Stimulated activated CD8-positive, alpha-beta memory T cell treated with anti-CD3 and anti-CD28 coated beads, Interleukin-4, amount 100 ng/mL, for 4 hours (primary cell): ENCODE data around the gene UTF1.
"Not testable (repeated sequence)": the region's sequence is repeated elsewhere in the genome, so short reads cannot be mapped to it uniquely, and the experiment has no call there.

Experiments used
- DNase-seq, 2 donors: peaks; one replicate each; pipeline ENCODE4 v3.0.0-alpha.2; 2020; ENCODE audit warnings: low read depth in 2 of 2, low spot score in 1 of 2

UTF1 gene

DNA sequence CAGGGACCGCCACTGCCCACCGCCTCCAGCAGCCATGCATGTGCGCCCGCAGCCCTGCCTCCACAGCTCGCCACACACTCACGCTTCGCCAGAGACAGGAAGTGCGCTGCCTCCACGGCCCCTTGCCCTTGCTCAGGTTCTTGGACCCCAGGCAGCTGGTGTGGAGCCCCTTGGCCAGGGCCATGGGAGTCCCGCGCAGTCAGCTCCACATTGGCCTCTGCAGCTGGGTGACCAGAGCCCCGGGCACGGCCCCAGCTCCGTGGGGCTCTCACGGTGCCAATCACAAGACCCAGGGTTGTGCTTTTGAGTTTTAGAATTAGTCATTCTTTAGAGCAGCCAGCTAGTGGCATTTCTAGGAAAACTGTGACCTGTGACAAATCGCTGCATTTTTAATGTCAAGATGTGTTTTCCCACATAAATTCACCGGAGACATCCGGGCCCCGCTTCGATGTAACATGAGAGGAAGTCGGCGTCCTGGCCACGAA lies 4.3 kb upstream of the UTF1 start:
- DNase-seq = no peak

DNA sequence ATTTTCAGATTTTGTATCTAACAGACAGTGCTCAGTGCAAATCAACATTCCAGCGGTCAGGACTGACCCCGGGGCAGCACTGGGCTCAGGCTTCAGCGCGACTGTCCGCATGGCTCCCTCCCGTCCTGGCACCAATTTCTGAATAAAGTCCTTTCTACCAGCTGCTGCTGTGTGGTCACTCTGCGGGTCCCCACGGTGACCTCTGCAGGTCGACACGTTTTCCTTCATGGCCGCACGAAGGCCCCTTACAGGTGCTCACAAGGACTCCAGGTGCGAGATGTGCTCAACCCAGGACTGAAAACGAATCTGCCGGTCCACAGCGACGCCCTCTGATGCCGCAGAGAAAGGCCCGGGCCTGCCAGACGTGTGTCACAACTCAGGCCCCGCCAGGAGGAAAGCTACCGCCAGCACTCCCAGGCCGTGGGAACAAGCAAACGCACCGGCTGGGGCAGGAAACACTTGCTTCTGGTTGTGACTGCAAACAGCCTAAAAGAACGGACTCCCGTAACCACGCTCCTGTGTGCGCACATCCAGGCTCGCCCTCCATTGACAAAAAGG lies 3.7 kb upstream of the UTF1 start:
- no peak for DNase-seq

DNA sequence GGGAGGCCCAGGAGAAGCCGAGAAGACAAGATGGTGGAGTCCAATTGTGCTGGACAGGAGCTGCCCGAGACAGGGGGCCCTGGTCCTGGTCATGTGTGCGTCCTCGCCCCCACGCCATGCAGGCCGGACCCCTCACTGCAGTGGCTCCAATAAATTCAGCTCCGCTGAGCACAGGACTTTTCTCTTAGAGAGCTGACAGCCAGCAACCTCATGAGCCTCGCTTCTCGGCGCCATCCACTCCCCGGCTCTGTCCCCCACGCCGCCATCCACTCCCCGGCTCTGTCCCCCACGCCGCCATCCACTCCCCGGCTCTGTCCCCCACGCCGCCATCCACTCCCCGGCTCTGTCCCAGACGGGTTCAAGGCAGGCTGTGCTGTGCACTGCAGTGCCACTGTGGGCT lies 2.8 kb upstream of the UTF1 start:
- DNase-seq = no peak

DNA sequence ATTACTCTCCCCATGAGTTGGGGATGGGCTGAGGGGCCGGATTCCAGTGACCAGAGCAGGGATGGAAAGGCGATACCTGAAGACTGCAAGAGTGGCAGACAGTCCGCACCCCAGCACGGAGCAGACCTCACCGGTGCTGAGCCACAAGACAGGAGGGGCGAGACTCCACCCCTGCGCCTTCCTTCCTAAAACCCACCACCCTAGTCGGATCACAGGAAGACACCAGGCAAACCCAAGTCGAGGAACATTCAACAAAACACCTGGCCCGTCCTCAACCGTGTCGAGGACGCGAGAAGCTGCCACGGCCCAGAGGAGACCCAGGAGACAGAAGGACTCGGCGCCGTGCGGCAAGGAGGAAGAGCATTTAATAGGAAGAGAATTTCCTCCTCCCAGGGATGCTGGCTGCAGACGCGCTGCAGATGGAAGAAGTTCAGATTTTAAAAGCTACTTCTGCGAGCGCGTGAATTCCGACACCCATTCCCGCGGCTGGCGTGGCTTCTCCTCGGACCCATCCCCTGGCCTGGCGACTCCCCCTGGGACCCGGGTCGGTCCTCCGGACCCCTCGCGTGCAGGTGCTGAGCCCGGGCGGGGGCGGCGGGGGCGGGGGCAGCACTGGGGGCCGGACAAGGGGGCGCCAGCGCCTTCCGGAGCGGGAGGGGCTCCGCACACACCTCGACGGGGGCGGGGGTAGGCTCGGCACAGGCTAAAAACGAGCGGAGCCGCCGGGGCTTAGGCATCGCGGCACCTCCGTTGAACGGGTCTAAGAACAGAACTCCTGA lies 563 bp upstream of the UTF1 start:
- no peak for DNase-seq

DNA sequence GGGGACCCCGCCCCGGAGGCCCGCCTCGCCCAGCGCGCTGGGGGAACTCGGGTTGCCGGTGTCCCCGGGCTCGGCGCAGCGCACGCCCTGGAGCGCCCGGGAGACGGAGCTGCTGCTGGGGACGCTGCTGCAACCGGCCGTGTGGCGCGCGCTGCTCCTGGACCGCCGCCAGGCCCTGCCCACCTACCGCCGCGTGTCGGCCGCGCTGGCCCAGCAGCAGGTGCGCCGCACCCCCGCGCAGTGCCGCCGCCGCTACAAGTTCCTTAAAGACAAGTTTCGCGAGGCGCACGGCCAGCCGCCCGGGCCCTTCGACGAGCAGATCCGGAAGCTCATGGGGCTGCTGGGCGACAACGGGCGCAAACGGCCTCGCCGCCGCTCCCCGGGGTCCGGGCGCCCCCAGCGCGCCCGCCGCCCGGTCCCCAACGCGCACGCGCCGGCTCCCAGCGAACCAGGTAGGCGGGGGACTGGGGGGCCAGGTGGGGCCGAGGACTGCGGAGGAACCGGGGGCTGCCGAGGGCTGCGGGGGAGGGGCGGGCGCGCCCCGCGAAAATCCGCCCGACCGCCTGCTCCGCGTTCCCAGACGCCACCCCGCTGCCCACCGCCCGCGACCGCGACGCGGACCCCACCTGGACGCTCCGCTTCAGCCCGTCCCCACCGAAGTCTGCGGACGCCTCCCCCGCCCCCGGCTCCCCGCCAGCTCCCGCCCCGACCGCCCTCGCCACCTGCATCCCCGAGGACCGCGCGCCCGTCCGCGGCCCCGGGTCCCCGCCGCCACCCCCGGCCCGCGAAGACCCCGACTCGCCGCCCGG lies 574 bp downstream of the UTF1 start:
- DNase-seq = no peak

DNA sequence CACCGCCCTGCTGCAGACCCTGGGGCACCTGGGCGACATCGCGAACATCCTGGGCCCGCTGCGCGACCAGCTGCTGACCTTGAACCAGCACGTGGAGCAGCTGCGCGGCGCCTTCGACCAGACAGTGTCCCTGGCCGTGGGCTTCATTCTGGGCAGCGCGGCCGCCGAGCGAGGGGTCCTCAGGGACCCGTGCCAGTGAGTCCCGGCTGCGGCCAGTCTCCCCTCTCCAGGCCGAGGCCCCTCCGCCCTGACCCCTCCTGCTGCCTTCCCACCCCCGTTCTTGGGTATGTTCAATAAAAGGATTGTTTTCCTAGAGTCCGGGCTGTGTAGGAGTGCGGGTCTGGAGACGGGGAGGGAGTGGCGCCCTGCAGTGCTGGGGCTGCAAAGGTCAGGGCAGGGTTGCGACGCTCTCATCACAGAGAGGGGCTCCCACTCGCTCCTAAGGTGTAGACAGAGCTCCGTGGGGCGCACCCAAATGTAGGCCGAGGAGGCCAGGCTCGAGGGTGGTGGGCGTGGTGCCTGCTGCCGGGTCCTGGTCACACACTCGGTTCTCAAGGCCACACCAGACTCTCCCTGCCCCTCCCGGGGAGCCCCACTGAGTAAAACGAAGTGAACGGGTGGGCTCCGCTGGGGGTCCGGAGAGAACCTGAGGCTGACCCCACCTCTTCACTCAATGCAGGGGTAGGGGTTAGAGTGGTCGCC lies 1.4 kb downstream of the UTF1 start:
- DNase-seq = no peak

DNA sequence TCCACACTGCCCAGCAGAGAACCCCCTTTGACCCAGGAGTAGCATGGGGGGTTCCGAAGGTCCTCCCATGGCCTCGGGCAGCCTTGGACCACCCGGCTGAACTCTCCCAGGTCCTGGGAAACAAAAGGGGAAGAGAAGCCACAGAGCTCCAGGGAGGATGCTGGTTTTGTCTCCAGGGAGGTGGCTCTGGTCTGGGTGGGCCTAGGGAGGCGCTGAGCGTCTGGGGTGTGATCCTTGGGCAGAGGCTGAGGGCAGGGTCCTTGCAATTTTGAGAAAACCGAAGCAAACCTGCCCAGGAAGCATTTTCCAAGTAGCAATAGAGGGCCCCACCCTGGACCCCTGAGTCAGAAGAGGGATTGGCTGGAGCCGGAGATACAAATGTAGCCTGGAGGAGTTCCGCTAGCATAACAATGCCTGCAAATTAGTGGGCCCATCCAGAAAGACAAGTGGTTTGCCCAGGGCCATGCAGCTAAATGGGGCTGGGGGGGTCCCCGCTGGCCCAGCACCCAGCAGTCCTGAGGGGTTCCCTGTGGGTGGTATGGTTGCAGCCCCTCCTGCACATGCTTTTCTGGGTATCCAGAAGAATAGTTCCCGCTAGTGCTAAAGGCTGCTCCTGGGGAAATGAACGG lies 2.0 kb downstream of the UTF1 start:
- no peak for DNase-seq

DNA sequence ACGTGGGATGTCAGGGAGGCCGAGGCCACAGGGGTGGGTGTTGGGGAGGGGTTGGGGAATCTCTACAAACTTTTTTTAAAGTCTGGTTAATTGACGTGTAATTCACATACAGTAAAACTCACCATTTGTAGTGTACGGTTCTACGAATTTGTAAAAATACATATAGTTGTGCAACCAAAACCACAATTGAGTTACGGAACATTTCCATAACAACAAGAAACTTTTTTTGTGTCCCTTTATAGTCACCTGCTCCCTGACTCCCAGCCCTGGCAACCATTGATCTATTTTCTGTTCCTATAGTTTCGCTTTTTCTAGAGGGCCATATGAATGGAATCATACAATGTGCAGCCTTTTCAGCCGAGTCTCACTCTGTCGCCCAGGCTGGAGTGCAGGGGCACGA lies 4.8 kb downstream of the UTF1 start:
- DNase-seq = not testable (repeated sequence)

DNA sequence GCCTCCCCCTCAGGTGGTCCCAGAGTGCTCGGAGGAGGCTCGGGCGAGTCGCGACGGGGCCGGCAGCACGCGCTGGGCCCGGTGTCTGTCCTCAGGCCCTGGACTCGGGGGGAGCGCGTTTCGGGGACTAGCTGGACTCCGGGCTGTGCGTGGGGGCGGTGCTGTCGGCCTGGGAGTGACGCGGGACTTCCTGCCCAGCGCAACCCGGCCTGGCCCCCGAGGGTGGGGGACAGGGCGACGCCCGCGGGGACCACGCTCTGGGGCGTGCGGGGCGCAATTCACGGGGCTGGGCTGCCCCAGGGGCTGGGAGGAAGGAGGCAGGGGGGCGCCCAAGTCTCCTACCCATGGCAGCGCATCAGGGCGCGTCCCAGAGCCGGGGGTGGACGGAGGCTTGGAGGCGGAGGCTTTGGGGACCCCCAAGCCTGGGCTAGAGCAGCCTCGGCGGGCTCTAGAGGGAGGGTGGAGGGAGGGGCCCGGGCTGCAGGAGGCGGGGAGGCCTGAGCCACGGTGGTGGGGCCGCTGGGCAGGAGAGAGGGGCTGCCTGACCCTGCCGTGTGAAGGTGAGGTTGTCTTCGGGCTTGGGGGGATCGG lies 5.3 kb downstream of the UTF1 start:
- DNase-seq = no peak

DNA sequence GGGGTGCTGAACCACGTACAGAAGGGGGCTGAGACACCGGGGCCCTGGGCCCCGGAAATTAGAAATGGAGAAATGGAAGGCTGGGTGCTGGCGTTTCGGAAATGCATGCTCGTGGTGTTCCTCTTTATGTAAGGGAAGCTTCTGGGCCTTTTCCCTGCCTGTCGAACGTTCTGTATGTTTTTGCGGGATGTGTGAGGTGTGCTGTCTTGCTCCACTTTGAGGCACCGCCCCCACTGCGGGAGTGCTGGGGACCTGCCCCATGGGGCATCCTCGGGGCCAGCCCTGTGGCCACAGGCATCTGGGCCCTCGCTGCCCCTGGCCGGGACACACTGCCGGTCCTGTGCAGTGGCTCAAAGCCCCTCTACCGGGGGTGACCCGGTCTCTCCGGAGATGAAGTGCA lies 5.9 kb downstream of the UTF1 start:
- DNase-seq = no peak

DNA sequence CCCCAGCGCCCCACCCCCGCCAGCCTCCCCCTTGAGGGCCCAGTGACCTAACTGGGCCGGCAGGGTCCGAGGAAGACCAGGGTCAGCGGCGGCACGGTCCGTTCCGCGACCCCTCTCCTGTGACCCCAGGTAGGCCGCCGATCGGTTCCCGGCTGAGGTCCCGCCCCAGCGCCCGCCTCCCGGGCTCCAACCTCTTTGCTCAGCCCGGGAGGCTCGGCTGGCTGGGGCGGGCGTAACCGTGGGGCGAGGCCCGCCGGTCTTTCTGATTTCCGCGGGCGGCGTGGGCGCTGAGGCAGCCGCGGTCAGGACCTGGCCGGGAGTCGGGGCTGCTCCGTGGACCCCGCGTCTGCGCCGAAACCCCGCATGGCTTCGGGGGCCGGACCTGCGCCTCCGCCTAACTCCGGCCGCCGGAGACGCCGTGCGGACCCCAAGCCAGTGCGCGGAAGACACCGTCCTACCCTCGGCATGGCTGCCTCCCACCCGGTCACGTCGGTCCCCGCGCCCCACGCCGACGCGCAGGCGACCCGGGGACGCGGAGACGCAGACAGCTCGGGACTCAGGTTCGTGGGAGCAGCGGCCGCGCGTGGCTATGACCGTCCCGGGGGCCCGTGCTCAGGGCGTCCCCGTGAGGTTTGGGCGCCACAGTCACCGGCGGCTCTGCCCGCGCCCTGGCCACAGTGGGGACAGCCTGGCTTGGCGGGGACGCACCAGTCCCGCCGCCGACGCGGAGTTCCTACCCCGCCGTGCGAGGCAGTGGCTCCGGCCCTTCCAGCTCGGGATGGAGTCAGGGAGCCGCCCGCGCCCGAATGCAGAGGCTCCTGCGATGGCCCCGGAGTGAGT lies 6.6 kb downstream of the UTF1 start:
- DNase-seq = no peak

DNA sequence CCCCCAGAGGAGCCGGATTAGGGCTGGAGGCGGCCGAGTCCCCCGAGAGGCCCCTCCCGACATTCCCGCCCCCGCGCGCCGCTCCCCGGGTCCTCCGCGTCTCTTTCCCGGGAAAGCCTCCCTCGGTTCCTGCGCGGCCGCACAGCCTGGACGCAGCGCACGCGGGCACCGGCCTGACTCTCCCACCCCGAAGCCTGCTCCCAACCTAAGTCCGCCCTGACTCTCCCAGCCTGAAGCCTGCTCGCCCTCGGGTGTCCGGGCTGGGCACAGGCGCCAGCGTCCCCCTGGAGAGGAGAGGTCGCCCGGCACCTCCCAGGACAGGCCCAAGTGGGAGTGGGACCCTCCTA lies 7.2 kb downstream of the UTF1 start:
- no peak for DNase-seq

DNA sequence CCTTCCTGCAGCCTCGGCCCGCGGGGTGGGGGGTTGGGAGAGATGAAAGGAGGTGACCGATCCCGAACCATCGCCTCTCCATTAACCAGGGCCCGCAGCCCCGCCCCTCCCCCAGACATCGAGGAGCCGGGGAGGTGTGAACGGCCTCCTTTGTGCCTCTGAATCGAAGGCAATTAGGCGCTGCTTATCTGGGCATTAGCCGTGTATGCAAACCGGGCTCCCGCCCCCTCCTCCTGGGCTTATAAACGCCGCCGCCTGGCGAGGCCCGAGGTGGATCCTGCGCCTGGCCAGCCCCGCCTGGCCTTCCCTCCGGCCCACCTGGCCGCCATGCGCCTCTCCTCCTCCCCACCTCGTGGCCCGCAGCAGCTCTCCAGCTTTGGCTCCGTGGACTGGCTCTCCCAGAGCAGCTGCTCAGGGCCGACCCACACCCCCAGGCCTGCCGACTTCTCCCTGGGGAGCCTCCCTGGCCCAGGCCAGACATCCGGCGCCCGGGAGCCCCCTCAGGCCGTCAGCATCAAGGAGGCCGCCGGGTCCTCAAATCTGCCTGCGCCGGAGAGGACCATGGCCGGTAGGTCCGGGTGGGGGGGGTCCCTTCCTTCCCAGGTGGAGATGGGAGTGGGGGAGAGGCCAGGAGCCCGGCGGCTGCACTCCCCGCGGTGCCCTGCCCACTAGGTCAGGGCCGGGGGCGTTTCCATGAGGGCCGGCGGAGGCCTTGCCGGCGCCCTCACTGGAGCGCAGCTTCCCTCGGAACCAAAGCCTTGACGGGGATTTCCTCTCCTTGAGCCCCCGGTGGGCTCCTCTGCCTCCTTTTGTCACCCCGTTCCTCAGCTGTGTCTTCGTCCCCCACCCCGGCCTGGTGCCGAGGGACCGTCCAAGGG lies 7.8 kb downstream of the UTF1 start, which contains the start of gene VENTX:
VENTX (plus strand) TSS at position 268 of the 878 bp plus-strand sequence; CDS start at position 328, 60 bp downstream.
- DNase-seq = no peak

DNA sequence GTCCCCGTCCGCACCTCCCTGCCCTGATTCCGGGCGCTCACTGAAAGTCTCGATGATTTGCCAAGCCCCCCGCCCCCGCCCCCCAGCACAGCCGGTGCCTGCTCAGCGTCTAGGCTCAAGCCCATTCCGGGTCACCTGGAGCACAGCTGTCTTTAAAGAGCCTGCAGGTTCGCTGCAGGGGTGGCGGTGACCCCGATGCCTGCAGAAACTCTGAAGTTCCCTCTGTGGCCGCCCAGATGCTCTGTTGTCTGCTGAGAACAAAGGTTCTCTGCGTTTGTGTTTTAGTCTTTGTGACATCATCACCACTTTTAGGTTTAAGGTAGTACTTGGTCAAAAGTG lies 8.4 kb downstream of the UTF1 start:
- no peak for DNase-seq

DNA sequence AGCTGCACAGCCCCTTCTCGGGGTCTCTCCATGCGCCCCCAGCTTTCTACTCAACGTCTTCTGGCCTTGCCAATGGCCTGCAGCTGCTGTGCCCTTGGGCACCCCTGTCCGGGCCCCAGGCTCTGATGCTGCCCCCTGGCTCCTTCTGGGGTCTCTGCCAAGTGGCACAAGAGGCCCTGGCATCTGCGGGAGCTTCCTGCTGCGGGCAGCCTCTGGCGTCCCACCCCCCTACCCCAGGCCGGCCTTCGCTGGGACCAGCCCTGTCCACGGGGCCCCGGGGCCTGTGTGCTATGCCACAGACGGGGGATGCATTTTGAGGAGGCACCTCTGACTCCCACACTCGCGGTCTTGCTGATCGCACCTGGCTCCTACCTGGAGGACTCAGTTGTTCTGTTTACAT lies 10.0 kb downstream of the UTF1 start:
- DNase-seq = no peak

DNA sequence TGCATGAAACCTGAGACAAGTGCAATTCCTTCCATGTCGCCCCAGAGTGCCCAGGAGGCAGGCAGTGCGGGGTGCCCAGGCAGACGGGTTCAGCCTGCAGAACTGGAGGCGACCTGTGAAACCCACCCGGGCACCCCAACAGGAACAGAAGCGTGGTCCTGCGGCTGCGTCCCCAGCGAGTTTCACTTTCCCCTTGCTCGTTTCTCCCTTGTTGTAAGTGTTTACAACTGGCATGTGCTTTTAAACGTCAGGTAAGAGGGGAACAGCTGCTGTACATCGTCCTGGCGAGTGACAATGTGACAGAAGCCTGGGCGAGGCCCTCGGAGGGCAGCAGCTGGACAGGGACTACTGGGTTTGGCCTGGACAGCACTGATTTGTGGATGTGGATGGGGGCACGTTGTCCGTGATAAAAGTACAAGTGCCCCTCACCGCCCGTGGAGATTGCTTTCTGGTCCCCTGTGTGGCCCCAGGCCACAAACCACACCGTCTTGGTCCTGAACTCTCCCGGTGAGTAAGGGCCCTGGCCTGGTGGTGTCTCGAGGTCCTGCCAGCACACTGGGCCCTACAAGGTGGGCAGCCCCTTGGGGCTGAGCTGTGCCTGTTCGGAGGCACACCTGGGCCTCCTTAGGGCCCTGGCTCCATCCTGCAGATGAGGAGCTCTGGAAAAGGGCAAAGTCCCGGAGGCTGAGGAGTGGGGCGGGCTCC lies 11.6 kb downstream of the UTF1 start:
- DNase-seq = no peak

DNA sequence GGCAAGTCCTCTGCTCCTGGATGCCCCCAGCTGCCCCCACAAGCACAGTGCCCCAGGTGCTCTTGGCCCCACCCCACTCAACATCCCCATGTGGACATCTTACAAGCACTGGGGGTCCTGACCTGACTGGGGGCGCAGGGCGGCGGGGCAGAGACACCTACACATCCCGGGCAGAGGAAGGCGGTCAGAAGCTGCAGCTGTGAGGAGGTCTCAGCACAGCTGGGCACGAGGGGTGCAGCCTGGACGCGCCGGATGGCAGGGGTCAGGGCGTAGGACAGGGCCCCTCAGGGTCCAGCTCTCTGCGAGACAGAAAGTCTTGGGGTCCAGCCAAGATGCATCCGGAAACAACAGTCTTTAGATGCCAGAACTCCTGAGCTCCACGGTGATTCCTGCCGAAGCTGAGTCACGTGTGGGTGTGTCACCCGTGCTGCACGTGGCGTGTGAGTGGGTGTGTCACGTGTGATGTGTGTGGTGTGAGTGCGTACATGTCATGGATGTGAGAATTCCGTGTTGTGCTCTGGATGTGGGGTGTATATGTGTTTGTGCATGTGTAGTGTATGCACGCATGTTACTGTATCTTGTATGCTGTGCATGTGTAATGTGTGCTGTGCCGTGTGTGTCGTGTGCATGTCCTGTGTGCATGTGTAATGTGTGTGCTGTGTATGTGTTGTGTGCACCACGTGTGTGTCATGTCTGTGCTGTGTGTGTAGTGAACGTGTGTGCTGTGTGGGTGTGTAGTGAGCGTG lies 12.8 kb downstream of the UTF1 start:
- no peak for DNase-seq

DNA sequence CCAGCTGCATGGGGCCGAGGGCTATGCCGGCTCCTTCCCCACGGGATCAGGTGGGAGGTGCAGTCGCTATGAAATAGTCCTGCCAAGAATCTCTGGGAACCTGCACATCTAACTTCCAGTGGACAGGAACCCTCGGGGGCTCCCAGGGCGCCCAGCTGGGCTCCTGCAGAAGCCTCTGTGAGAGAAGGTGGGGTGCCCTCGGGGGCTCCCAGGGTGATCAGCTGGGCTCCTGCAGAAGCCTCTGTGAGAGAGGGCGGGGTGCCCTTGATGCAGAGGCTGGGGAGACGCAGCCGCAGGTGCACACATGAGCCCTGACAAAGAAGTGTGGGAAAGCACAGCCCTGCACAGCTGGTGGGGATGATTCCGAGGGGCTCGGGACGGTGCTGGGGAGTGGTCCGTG lies 13.6 kb downstream of the UTF1 start:
- DNase-seq = no peak
